IMR-90 (cell line): ENCODE data around the gene ZMIZ1.

Experiments
- CHD1 ChIP-seq: IDR thresholded peaks from 2 replicates; pipeline ENCODE4 v1.6.1; 2012; ENCODE audit warnings: low read depth, low read length, improper control_type of control experiment
- FOS ChIP-seq: fragments of 150-350 bp; IDR thresholded peaks from 2 replicates; pipeline ENCODE4 v1.6.1; 2016; ENCODE audit warnings: low read depth, low read length
- MAFK ChIP-seq: IDR thresholded peaks from 2 replicates; pipeline ENCODE4 v1.6.1; 2012; ENCODE audit warnings: low read depth, low read length, improper control_type of control experiment
- MAZ ChIP-seq: IDR thresholded peaks from 2 replicates; pipeline ENCODE4 v1.6.1; 2012; ENCODE audit warnings: low read depth, mild to moderate bottlenecking, low read length, improper control_type of control experiment, moderate library complexity, borderline replicate concordance
- MXI1 ChIP-seq: IDR thresholded peaks from 2 replicates; pipeline ENCODE4 v1.6.1; 2012; ENCODE audit warnings: low read depth, mild to moderate bottlenecking, low read length, moderate library complexity, borderline replicate concordance
- POLR2A ChIP-seq: IDR thresholded peaks from 2 replicates; pipeline ENCODE4 v1.6.1; 2012; ENCODE audit warnings: mild to moderate bottlenecking, low read depth, low read length
- RAD21 ChIP-seq: IDR thresholded peaks from 2 replicates; pipeline ENCODE4 v1.6.1; 2012; ENCODE audit warnings: low read length, improper control_type of control experiment
- RFX5 ChIP-seq: IDR thresholded peaks from 2 replicates; pipeline ENCODE4 v1.8.0; 2012; ENCODE audit warnings: low read depth, mild to moderate bottlenecking, low read length, moderate library complexity
- SMC3 ChIP-seq: fragments of 150-350 bp; IDR thresholded peaks from 2 replicates; pipeline ENCODE4 v1.6.1; 2016; ENCODE audit warnings: low read depth, mild to moderate bottlenecking, antibody characterized with exemption, low read length, moderate library complexity
- USF2 ChIP-seq: fragments of 150-350 bp; IDR thresholded peaks from 2 replicates; pipeline ENCODE4 v1.6.1; 2017; ENCODE audit warnings: mild to moderate bottlenecking, antibody characterized with exemption, low read length, low read depth
- TF ChIP-seq, protein P1 (sequence below): conservative IDR thresholded peaks from 2 replicates; pipeline ENCODE4 v1.5.1; 2012; ENCODE audit warnings: mild to moderate bottlenecking, low read depth, low read length, improper control_type of control experiment

- TF ChIP-seq, protein P1, sequence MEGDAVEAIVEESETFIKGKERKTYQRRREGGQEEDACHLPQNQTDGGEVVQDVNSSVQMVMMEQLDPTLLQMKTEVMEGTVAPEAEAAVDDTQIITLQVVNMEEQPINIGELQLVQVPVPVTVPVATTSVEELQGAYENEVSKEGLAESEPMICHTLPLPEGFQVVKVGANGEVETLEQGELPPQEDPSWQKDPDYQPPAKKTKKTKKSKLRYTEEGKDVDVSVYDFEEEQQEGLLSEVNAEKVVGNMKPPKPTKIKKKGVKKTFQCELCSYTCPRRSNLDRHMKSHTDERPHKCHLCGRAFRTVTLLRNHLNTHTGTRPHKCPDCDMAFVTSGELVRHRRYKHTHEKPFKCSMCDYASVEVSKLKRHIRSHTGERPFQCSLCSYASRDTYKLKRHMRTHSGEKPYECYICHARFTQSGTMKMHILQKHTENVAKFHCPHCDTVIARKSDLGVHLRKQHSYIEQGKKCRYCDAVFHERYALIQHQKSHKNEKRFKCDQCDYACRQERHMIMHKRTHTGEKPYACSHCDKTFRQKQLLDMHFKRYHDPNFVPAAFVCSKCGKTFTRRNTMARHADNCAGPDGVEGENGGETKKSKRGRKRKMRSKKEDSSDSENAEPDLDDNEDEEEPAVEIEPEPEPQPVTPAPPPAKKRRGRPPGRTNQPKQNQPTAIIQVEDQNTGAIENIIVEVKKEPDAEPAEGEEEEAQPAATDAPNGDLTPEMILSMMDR: no peak
- TF ChIP-seq USF2 (no peak), CHD1 (no peak), RAD21 (no peak), SMC3 (no peak), MAFK (no peak), FOS (no peak), MXI1 (no peak), POLR2A (no peak), RFX5 (no peak), MAZ (no peak)
These were observed 253.2 kb downstream of the ZMIZ1 start for GRCh38 chr10:79321951-79322350.
